Kidney glomerular epithelial cell (primary cell): ENCODE results near the gene ACVR1.
"Not testable (repeated sequence)": the region's sequence is repeated elsewhere in the genome, so short reads cannot be mapped to it uniquely, and the experiment has no call there.

Source experiments
- DNase-seq: peaks from one replicate; lab custom pipeline; 2025; lab: John Stamatoyannopoulos, UW

Gene ACVR1

GRCh38 chr2:157893611-157894010 lies 17.5 kb upstream of the ACVR1 start:
- DNase-seq: no peak

- no peak for DNase-seq
Measured at GRCh38 chr2:157891643-157892041, 15.5 kb upstream of the ACVR1 start.

- no peak for DNase-seq
Measured at GRCh38 chr2:157890969-157891642, 15.0 kb upstream of the ACVR1 start.

GRCh38 chr2:157887946-157888345 lies 11.8 kb upstream of the ACVR1 start:
- no peak for DNase-seq

GRCh38 chr2:157884533-157884932 lies 8.4 kb upstream of the ACVR1 start:
- not testable (repeated sequence) for DNase-seq

GRCh38 chr2:157880927-157881326 lies 4.8 kb upstream of the ACVR1 start:
- DNase-seq: no peak

GRCh38 chr2:157877761-157878400 lies 1.8 kb upstream of the ACVR1 start:
- no peak for DNase-seq

- DNase-seq: no peak
Measured at GRCh38 chr2:157876786-157877138, 632 bp upstream of the ACVR1 start.

- no peak for DNase-seq
Measured at GRCh38 chr2:157875641-157876065, 477 bp downstream of the ACVR1 start.

GRCh38 chr2:157874997-157875640 lies 1.0 kb downstream of the ACVR1 start:
- DNase-seq: peak; percentile 57

- no peak for DNase-seq
Measured at GRCh38 chr2:157874348-157874747, 1.8 kb downstream of the ACVR1 start.

- no peak for DNase-seq
Measured at GRCh38 chr2:157872791-157873190, 3.3 kb downstream of the ACVR1 start.

GRCh38 chr2:157871415-157871814 lies 4.7 kb downstream of the ACVR1 start:
- DNase-seq: no peak

GRCh38 chr2:157868993-157869392 lies 7.1 kb downstream of the ACVR1 start:
- no peak for DNase-seq

- DNase-seq: no peak
Measured at GRCh38 chr2:157867703-157868102, 8.4 kb downstream of the ACVR1 start.

- no peak for DNase-seq
Measured at GRCh38 chr2:157866666-157867642, 9.2 kb downstream of the ACVR1 start.

GRCh38 chr2:157866202-157866601 lies 9.9 kb downstream of the ACVR1 start:
- DNase-seq: peak; percentile 58

- no peak for DNase-seq
Measured at GRCh38 chr2:157864857-157865430, 11.2 kb downstream of the ACVR1 start.

- DNase-seq: no peak
Measured at GRCh38 chr2:157858846-157859245, 17.3 kb downstream of the ACVR1 start.

- DNase-seq: peak; percentile 16
Measured at GRCh38 chr2:157857881-157858280, 18.2 kb downstream of the ACVR1 start.

GRCh38 chr2:157856187-157856515 lies 20.0 kb downstream of the ACVR1 start:
- DNase-seq: no peak

GRCh38 chr2:157853820-157854219 lies 22.3 kb downstream of the ACVR1 start:
- no peak for DNase-seq
